GM23248 (cell line): ENCODE results near the gene ACOX3. TPM values are rescaled to one million over a fixed set of nuclear protein-coding genes. Genes with fewer than 3 reads are reported as not detected.
A peak's percentile ranks its signal among the peaks of the same experiment; 100 is the strongest.

Experiments used
- DNase-seq: peaks from one replicate; pipeline ENCODE4 v3.0.0-alpha.2; 2015
- H2AFZ ChIP-seq: fragments of 200-600 bp; sonication (generic); 2 replicates; pipeline ENCODE4 v1.6.1; 2016; ENCODE audit warnings: antibody characterized with exemption
- H3F3A ChIP-seq: fragments of 200-600 bp; sonication (generic); 2 replicates; pipeline ENCODE4 v1.6.1; 2016; ENCODE audit warnings: mild to moderate bottlenecking, antibody characterized with exemption, mixed run types; ENCODE audit not compliant: insufficient read depth
- H3K27ac ChIP-seq: fragments of 200-600 bp; sonication (generic); 2 replicates; pipeline ENCODE4 v1.5.1; 2016; ENCODE audit warnings: mild to moderate bottlenecking
- H3K27me3 ChIP-seq: fragments of 200-600 bp; sonication (generic); replicated peaks from 2 replicates; pipeline ENCODE4 v1.6.1; 2016; ENCODE audit warnings: mild to moderate bottlenecking; ENCODE audit not compliant: insufficient read depth
- H3K36me3 ChIP-seq: fragments of 200-600 bp; sonication (generic); 2 replicates; pipeline ENCODE4 v1.6.1; 2016; ENCODE audit warnings: low read depth, mild to moderate bottlenecking
- H3K4me1 ChIP-seq: fragments of 200-600 bp; sonication (generic); 2 replicates; pipeline ENCODE4 v1.6.1; 2016; ENCODE audit warnings: mild to moderate bottlenecking; ENCODE audit not compliant: insufficient read depth
- H3K4me2 ChIP-seq: fragments of 200-600 bp; sonication (generic); one replicate; pipeline ENCODE4 v1.6.1; 2016; ENCODE audit warnings: mild to moderate bottlenecking; ENCODE audit not compliant: unreplicated experiment
- H3K4me3 ChIP-seq: fragments of 200-600 bp; sonication (generic); 2 replicates; pipeline ENCODE4 v1.5.1; 2016; ENCODE audit warnings: mild to moderate bottlenecking
- H3K79me2 ChIP-seq: fragments of 200-600 bp; sonication (generic); 2 replicates; pipeline ENCODE4 v1.6.1; 2016; ENCODE audit warnings: mild to moderate bottlenecking; ENCODE audit not compliant: insufficient read depth
- H3K9ac ChIP-seq: fragments of 200-600 bp; sonication (generic); 2 replicates; pipeline ENCODE4 v1.6.1; 2016; ENCODE audit warnings: mild to moderate bottlenecking
- H3K9me2 ChIP-seq: fragments of 200-600 bp; sonication (generic); 2 replicates; pipeline ENCODE4 v1.6.1; 2016; ENCODE audit warnings: mixed run types, mild to moderate bottlenecking, moderate library complexity; ENCODE audit not compliant: insufficient read depth
- H3K9me3 ChIP-seq: fragments of 200-600 bp; sonication (generic); one replicate; pipeline ENCODE4 v1.6.1; 2017; ENCODE audit warnings: low read depth
- H4K20me1 ChIP-seq: fragments of 200-600 bp; sonication (generic); 2 replicates; pipeline ENCODE4 v1.6.0; 2016; ENCODE audit not compliant: insufficient read depth
- EZH2 ChIP-seq: fragments of 200-600 bp; sonication (generic); IDR thresholded peaks from 2 replicates; pipeline ENCODE4 v1.6.1; 2018; ENCODE audit warnings: antibody characterized with exemption, mild to moderate bottlenecking; ENCODE audit not compliant: insufficient read depth, poor library complexity, severe bottlenecking
- EZH2phosphoT487 ChIP-seq: fragments of 200-600 bp; sonication (generic); IDR thresholded peaks from 2 replicates; pipeline ENCODE4 v1.6.1; 2018; ENCODE audit warnings: antibody characterized with exemption, moderate library complexity, mild to moderate bottlenecking, low read depth; ENCODE audit not compliant: insufficient read depth
- WGBS, 2 experiments: methylation state at CpG; one replicate each; pipeline ENCODE4 v1.1.6; 2015 to 2017; ENCODE audit warnings: low lambda C conversion rate in 2 of 2, low coverage in 1 of 2; ENCODE audit errors: missing lambda C conversion rate in 2 of 2; 5-methylcytosine and 5-hydroxymethylcytosine counted together
- in situ Hi-C: fragments of 300-500 bp; cut with MboI; formaldehyde crosslinking; loops from 2 replicates; pipeline ENCODE4 v1.15.0; 2020
- polyA plus RNA-seq: library from polyadenylated mRNA; unstranded; fragments of >200 nt; fragmentation: Nextera tagmentation; extraction: Ambion mirVana; gene quantifications from 2 replicates; pipeline ENCODE4 v1.2.1, GENCODE V29; 2016
- total RNA-seq: library from RNA; depleted of rRNA; stranded (reverse); fragments of >200 nt; shearing (Covaris generic); gene quantifications from 2 replicates; pipeline ENCODE4 v1.2.3, GENCODE V29; 2014

The ACOX3 gene
- total and polyA plus RNA-seq, 2 experiments from 2014 or later = 24.7 to 33.8 TPM

DNA sequence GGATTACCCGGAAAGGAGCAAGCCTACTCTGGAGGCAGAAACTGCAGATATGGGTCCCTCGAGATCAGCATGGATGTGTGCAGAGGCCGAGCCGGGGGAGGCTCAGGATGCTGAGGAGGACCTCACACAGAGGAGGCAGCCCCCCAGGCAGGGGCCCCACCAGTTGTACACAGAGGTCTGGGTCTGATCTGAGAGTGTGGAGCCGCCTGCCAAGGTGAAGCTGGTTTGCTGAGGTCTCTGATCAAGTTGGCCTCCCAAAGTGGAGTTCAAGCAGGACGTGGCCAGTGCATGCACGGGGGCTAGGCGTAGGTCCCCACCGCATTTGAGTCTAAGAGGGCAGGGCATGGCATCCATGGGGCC is 35.0 kb downstream of the ACOX3 start:
- WGBS, 2 experiments = 73 to 79% methylated on average over 9 of the region's 9 CpGs
- Histone ChIP-seq H3K4me1 (peaks cover 6% of the 10 kb centered on the region; the same call in 1 of the 2 replicates), H3K9me3 (no peaks in the 10 kb centered on the region), H3K36me3 (0 out of 2 replicates have a peak, but pooled peaks cover 5% of the 10 kb centered on the region), H3K9me2 (no peaks in the 10 kb centered on the region), H3K4me3 (no peak overlapping the region), H3K27me3 (no peaks in the 10 kb centered on the region), H3F3A (peaks cover 5% of the 10 kb centered on the region; the same call in 1 of the 2 replicates), H3K79me2 (no peaks in the 10 kb centered on the region), H4K20me1 (no peaks in the 10 kb centered on the region), H3K4me2 (no peak overlapping the region), H2AFZ (no peak overlapping the region), H3K27ac (no peak overlapping the region), H3K9ac (no peak overlapping the region)
- in situ Hi-C loops = no loop called here
- no peak for DNase-seq
- TF ChIP-seq EZH2phosphoT487 (no peak), EZH2 (no peak)

DNA sequence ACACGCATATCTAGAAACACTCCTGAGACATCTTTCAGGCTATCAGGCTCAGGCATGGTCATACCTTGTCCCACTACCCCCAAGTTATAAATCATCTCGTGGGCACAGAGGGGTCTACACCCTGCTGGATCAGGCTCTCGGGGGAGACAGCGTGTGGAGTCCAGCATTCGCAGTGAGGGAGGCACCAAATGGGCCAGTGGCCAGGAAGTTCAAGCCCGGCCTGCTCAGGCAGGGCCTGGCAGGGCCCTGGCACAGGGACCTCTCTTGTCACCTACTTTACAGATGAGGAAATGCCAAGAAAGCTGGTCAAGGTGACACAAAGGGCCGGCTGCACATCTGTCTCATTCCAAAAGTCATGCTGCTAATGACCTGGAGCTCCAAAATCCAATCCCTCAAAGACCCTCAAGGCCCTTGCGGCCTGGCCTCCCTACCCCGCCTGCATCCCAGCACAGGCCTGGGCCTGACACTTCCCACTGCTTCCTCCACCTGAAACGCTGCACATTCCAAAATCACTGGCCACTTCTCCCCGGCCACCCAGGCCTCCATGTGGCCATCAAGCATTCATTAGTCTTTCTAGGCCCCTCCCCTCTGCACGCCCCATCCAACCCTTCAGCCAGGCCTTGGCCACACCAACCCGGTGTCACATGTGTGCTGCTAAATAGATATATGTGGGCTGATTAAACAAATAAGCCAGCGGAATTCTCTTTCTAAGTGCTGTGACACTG is 35.6 kb downstream of the ACOX3 start:
- no peaks in the 10 kb centered on the region for H3K27me3 ChIP-seq
- no peaks in the 10 kb centered on the region for H3K9me2 ChIP-seq
- H3K9me3 ChIP-seq = no peaks in the 10 kb centered on the region
- TF ChIP-seq EZH2phosphoT487 = no peak
- 0 out of 2 replicates have a peak, but pooled peaks cover 5% of the 10 kb centered on the region for H3K36me3 ChIP-seq
- no peaks in the 10 kb centered on the region for H3K79me2 ChIP-seq
- in situ Hi-C loops = loop anchor here (5.0 kb wide), 1 partner anchor 158 kb away; no protein-coding TSS in a partner anchor
- no peak for DNase-seq
- H3F3A ChIP-seq = 0 out of 2 replicates have a peak, but pooled peaks cover under 1% of the 10 kb centered on the region
- no peak overlapping the region for H2AFZ ChIP-seq
- no peak overlapping the region for H3K27ac ChIP-seq
- no peak overlapping the region for H3K4me3 ChIP-seq
- 71 to 75% methylated on average over 14 of the region's 14 CpGs for WGBS, 2 experiments
- no peak overlapping the region for H3K4me2 ChIP-seq
- H3K9ac ChIP-seq = no peak overlapping the region
- H4K20me1 ChIP-seq = no peaks in the 10 kb centered on the region
- H3K4me1 ChIP-seq = 0 out of 2 replicates have a peak, but pooled peaks cover under 1% of the 10 kb centered on the region

DNA sequence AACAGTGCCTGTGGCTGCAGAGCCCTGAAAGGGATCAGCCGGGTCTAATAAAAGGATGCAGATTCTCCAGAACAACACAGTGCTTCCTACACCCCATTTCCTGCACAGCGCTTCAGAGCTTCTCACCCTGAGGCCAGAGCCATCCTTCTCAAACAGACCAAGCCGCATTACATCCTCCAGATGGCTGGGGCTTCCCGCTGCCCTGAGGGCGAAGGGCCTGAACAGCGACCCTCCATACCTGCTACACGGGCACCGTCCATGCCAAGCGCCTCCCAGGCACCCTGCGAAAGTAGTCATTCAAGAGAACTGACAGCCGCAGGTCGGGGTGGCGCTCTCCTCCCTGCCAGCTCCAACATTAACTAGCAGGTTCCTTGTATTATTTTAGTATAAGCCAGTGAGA is 36.5 kb downstream of the ACOX3 start:
- no peak for DNase-seq
- Histone ChIP-seq H3K79me2 (no peaks in the 10 kb centered on the region), H3K9ac (no peak overlapping the region), H3F3A (no peaks in the 10 kb centered on the region), H3K27ac (no peak overlapping the region), H3K9me2 (no peaks in the 10 kb centered on the region), H2AFZ (no peak overlapping the region), H3K4me2 (no peak overlapping the region), H3K36me3 (0 out of 2 replicates have a peak, but pooled peaks cover 5% of the 10 kb centered on the region), H3K4me1 (no peaks in the 10 kb centered on the region), H3K9me3 (no peaks in the 10 kb centered on the region), H4K20me1 (no peaks in the 10 kb centered on the region), H3K4me3 (no peak overlapping the region), H3K27me3 (no peaks in the 10 kb centered on the region)
- in situ Hi-C loops = loop anchor here (5.0 kb wide), 1 partner anchor 157 kb away; no protein-coding TSS in a partner anchor
- TF ChIP-seq EZH2 (no peak), EZH2phosphoT487 (no peak)
- 87 to 89% methylated on average over 13 of the region's 13 CpGs for WGBS, 2 experiments

DNA sequence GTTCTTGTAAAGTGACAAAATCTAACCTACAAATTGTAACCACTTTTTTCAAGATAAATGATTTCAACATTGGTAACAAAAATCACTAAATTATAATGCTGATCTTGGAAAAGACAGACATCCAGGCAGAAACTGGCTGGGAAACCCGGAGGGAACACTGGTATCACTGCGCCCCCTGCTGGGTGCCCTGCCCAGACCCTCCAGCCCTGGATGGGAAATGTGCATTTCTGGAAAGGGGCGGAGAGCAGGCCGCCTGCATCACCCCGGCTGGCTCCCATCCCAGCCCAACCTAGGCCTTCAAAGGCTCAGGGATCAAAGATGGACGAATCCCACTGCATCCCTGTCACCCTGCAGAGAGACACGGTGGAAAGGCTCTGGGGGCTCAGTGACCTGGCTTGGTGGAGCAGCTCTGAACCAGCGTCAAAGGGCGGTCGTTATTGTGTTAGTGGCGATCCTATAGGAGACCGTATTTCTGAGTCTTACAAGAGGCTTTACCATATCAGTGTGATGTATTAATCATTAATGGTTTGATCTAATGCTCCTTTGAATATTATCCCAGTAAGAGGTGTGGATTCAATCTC is 37.3 kb downstream of the ACOX3 start:
- no peaks in the 10 kb centered on the region for H3K9me3 ChIP-seq
- no peak overlapping the region for H3K4me2 ChIP-seq
- H3K9ac ChIP-seq = no peak overlapping the region
- in situ Hi-C loops = loop anchor here (5.0 kb wide), 1 partner anchor 156 kb away; no protein-coding TSS in a partner anchor
- no peaks in the 10 kb centered on the region for H3K27me3 ChIP-seq
- peak; percentile 91 for DNase-seq
- H4K20me1 ChIP-seq = no peaks in the 10 kb centered on the region
- TF ChIP-seq EZH2phosphoT487 = no peak
- no peak for TF ChIP-seq EZH2
- H3K27ac ChIP-seq = no peak overlapping the region
- no peaks in the 10 kb centered on the region for H3F3A ChIP-seq
- H3K4me3 ChIP-seq = no peak overlapping the region
- no peaks in the 10 kb centered on the region for H3K9me2 ChIP-seq
- 0 out of 2 replicates have a peak, but pooled peaks cover 10% of the 10 kb centered on the region for H3K36me3 ChIP-seq
- H3K4me1 ChIP-seq = no peaks in the 10 kb centered on the region
- no peaks in the 10 kb centered on the region for H3K79me2 ChIP-seq
- 49 to 51% methylated on average over 12 of the region's 12 CpGs for WGBS, 2 experiments
- no peak overlapping the region for H2AFZ ChIP-seq
